K562 (cell line): ENCODE data around the gene UQCR11. TPM values are rescaled to one million over a fixed set of nuclear protein-coding genes. Genes with fewer than 3 reads are reported as not detected.
A peak's percentile ranks its signal among the peaks of the same experiment; 100 is the strongest.

ENCODE experiments used
- CREBBP ChIP-seq: IDR thresholded peaks from one replicate; pipeline ENCODE4 v1.6.1; 2012; ENCODE audit warnings: low read depth, mild to moderate bottlenecking, control low read depth, inconsistent platforms, low read length
- CTCF ChIP-seq, 3 experiments: IDR thresholded peaks in 2 of 3; conservative IDR thresholded peaks in 1 of 3; 2 replicates each; pipeline ENCODE4 v1.5.1; 2011 to 2012; ENCODE audit warnings: low read length in 3 of 3, mild to moderate bottlenecking in 3 of 3, control low read depth in 2 of 3, improper control_type of control experiment in 1 of 3, inconsistent platforms in 1 of 3, low read depth in 1 of 3, mixed read lengths in 1 of 3, moderate library complexity in 1 of 3; ENCODE audit not compliant: insufficient read depth in 2 of 3
- FOXJ2 ChIP-seq: fragments of 200-800 bp; sonication (Bioruptor generic); IDR thresholded peaks from 2 replicates; pipeline ENCODE4 v1.6.1; 2016; ENCODE audit warnings: missing genetic modification characterization, missing compliant biosample characterization
- MCM2 ChIP-seq: fragments of 450-650 bp; IDR thresholded peaks from 2 replicates; pipeline ENCODE4 v1.6.1; 2017; ENCODE audit warnings: low read depth, mild to moderate bottlenecking
- NBN ChIP-seq: fragments of 450-650 bp; IDR thresholded peaks from 2 replicates; pipeline ENCODE4 v1.6.1; 2016; ENCODE audit warnings: low read depth, mild to moderate bottlenecking
- NCOR1 ChIP-seq: fragments of 450-650 bp; IDR thresholded peaks from 2 replicates; pipeline ENCODE4 v1.6.1; 2016; ENCODE audit warnings: mild to moderate bottlenecking, moderate library complexity
- NFIC ChIP-seq: fragments of 450-650 bp; IDR thresholded peaks from 2 replicates; pipeline ENCODE4 v1.6.1; 2017; ENCODE audit warnings: mild to moderate bottlenecking, inconsistent platforms
- NR2C2 ChIP-seq, 2 experiments: fragments of 200-800 bp in 1 of 2; sonication (Bioruptor generic) in 1 of 2; sonication (generic) in 1 of 2; formaldehyde crosslinking in 1 of 2; IDR thresholded peaks; 2 replicates each; pipeline versions ENCODE4 v1.6.1 to v1.8.0; 2016 to 2022; ENCODE audit warnings: mild to moderate bottlenecking in 1 of 2, missing compliant biosample characterization in 1 of 2, missing genetic modification characterization in 1 of 2, missing genetic modification reagents in 1 of 2
- SETDB1 ChIP-seq: IDR thresholded peaks from one replicate; pipeline ENCODE4 v1.6.1; 2012; ENCODE audit warnings: low read length, control low read depth, inconsistent platforms
- ZNF551 ChIP-seq: fragments of 250-450 bp; sonication (Bioruptor Pico); IDR thresholded peaks from 2 replicates; pipeline ENCODE4 v1.5.0; 2021; ENCODE audit warnings: mild to moderate bottlenecking, moderate library complexity
- ZSCAN29 ChIP-seq: fragments of 450-650 bp; IDR thresholded peaks from 2 replicates; pipeline ENCODE4 v1.6.1; 2017
- polyA plus RNA-seq, 8 experiments: library from polyadenylated mRNA; depleted of rRNA in 4 of 8; stranded (reverse) in 5 of 8; unstranded in 3 of 8; fragments of >200 nt; fragmentation: Nextera tagmentation in 2 of 8; fragmentation: Illumina TruSeq in 1 of 8; extraction: Ambion mirVana in 2 of 8; extraction: Trizol in 1 of 8; gene quantifications; 2 replicates each; pipeline versions ENCODE4 v1.2.1 to v1.2.3, GENCODE V29; 2011 to 2014; ENCODE audit warnings: inconsistent platforms in 1 of 8, missing spikeins in 1 of 8
- total RNA-seq, 7 experiments: library from RNA; depleted of rRNA in 6 of 7; stranded (reverse); fragments of >200 nt in 6 of 7; fragmentation: Illumina TruSeq in 2 of 7; extraction: Trizol in 2 of 7; gene quantifications; 2 replicates each; pipeline versions ENCODE4 v1.2.1 to v1.2.3, GENCODE V29; 2011 to 2021; ENCODE audit warnings: low replicate concordance in 1 of 7

Gene UQCR11
- total and polyA plus RNA-seq, 9 of the 15 experiments (the other 6 are each of a cell fraction or from before 2014, with no cell fraction given) = 57.6 to 394 (median 259) TPM

GRCh38 chr19:1605236-1606137 is at the start of gene UQCR11 (continued):
- TF ChIP-seq CTCF (IDR thresholded peaks at IDR 0.05 in 2 of 3, conservative IDR thresholded peaks at IDR 0.05 in 1 of 3; ENCODE audit: insufficient read depth in 2 of 3, low read depth in 1 of 3, low read length in 3 of 3) (peak; percentile 75 to 79 (median 78)), ZSCAN29 (no peak), ZNF551 (CRISPR knock-in tag) (no peak), NCOR1 (no peak), NBN (peak; percentile 79; the same call in 1 of the 2 replicates), FOXJ2 (tag) (peak; percentile 70; the same call in 1 of the 2 replicates), CREBBP (no peak), NR2C2 (CRISPR knock-in tag; IDR thresholded peaks at IDR 0.05) (no peak), NR2C2 (tag; IDR thresholded peaks at IDR 0.05) (peak; percentile 94), MCM2 (no peak), SETDB1 (no peak), NFIC (no peak)
